PC-9 (cell line): ENCODE results near the gene ADIPOR2. TPM values are rescaled to one million over a fixed set of nuclear protein-coding genes. Genes with fewer than 3 reads are reported as not detected.

Experiments used
- BruUV-seq: library from RNA; stranded (reverse); fragments of 400-500 nt; replicated peaks from 2 replicates; lab custom pipeline; 2021; lab: Mats Ljungman, UMichigan
- CTCF ChIA-PET: fragments of 300-600 bp; sonication (Branson Sonifier 250); formaldehyde crosslinking; loops from one replicate; lab custom pipeline; 2022; ENCODE audit warnings: antibody characterized with exemption; lab: Charles Lee
- POLR2A ChIA-PET: fragments of 300-600 bp; sonication (Branson Sonifier 250); formaldehyde crosslinking; loops from one replicate; lab custom pipeline; 2022; ENCODE audit warnings: antibody characterized with exemption; ENCODE audit not compliant: unreplicated experiment; lab: Charles Lee
- DNase-seq, 2 experiments: peaks; one replicate each; pipeline versions ENCODE4 v3.0.0 to v3.0.0-alpha.2; 2015 to 2022; ENCODE audit warnings: mixed read lengths in 1 of 2
- H2AFZ ChIP-seq: fragments of 200-600 bp; sonication (generic); 2 replicates; pipeline ENCODE4 v1.8.1; 2017; ENCODE audit warnings: antibody characterized with exemption
- H3F3A ChIP-seq: fragments of 200-600 bp; sonication (generic); 2 replicates; pipeline ENCODE4 v1.8.1; 2017; ENCODE audit warnings: antibody characterized with exemption, mild to moderate bottlenecking, low read depth; ENCODE audit not compliant: insufficient read depth
- H3K27ac ChIP-seq: fragments of 200-600 bp; sonication (generic); 2 replicates; pipeline ENCODE4 v1.6.1; 2016; ENCODE audit warnings: mixed run types
- H3K27me3 ChIP-seq: fragments of 200-600 bp; sonication (generic); 2 replicates; pipeline ENCODE4 v1.6.1; 2016; ENCODE audit warnings: low read depth, mixed run types; ENCODE audit not compliant: insufficient read depth
- H3K36me3 ChIP-seq: fragments of 200-600 bp; sonication (generic); 2 replicates; pipeline ENCODE4 v1.6.1; 2016; ENCODE audit warnings: low read depth, mixed run types
- H3K4me1 ChIP-seq: fragments of 200-600 bp; sonication (generic); replicated peaks from 2 replicates; pipeline ENCODE4 v1.6.1; 2016; ENCODE audit warnings: mixed run types; ENCODE audit not compliant: insufficient read depth
- H3K4me2 ChIP-seq: fragments of 200-600 bp; sonication (generic); 2 replicates; pipeline ENCODE4 v1.6.1; 2017; ENCODE audit warnings: mixed run types
- H3K4me3 ChIP-seq: fragments of 200-600 bp; sonication (generic); 2 replicates; pipeline ENCODE4 v1.6.1; 2016; ENCODE audit warnings: mixed run types
- H3K79me2 ChIP-seq: fragments of 200-600 bp; sonication (generic); 2 replicates; pipeline ENCODE4 v1.6.1; 2017; ENCODE audit warnings: low read depth, mixed run types
- H3K9me2 ChIP-seq: fragments of 200-600 bp; sonication (generic); 2 replicates; pipeline ENCODE4 v1.8.1; 2017; ENCODE audit warnings: mild to moderate bottlenecking; ENCODE audit not compliant: insufficient read depth
- H3K9me3 ChIP-seq: fragments of 200-600 bp; sonication (generic); 2 replicates; pipeline ENCODE4 v1.8.1; 2016; ENCODE audit warnings: low read depth; ENCODE audit not compliant: insufficient read depth
- H4K20me1 ChIP-seq: fragments of 200-600 bp; sonication (generic); 2 replicates; pipeline ENCODE4 v1.8.1; 2017; ENCODE audit not compliant: insufficient read depth
- CTCF ChIP-seq: fragments of 200-600 bp; sonication (generic); conservative IDR thresholded peaks from 2 replicates; pipeline ENCODE4 v1.6.1; 2017; ENCODE audit warnings: mixed run types, antibody characterized with exemption, mild to moderate bottlenecking, moderate library complexity
- EZH2 ChIP-seq: fragments of 200-600 bp; sonication (generic); IDR thresholded peaks from 2 replicates; pipeline ENCODE4 v1.8.0; 2017; ENCODE audit warnings: antibody characterized with exemption, low read depth
- intact Hi-C: fragments of 100-400 bp; cut with micrococcal nuclease; formaldehyde crosslinking; loops from one replicate; pipeline ENCODE4 v1.10.0; 2022; ENCODE audit not compliant: unreplicated experiment
- total RNA-seq: library from RNA; stranded (reverse); gene quantifications from 2 replicates; pipeline ENCODE4 v1.2.3, GENCODE V29; 2021

Gene ADIPOR2
- total RNA-seq, 1 experiment from 2014 or later: 107 TPM

GRCh38 chr12:1763153-1763552, 72.3 kb downstream of the ADIPOR2 start:
- no peak overlapping the region for H3K4me3 ChIP-seq
- H3K4me1 ChIP-seq: peaks cover 16% of the 10 kb centered on the region
- H3K9me2 ChIP-seq: no peaks in the 10 kb centered on the region
- no peak overlapping the region for H3K27ac ChIP-seq
- peaks cover 44% of the 10 kb centered on the region for H3K36me3 ChIP-seq
- peaks cover 18% of the 10 kb centered on the region for H3K9me3 ChIP-seq
- DNase-seq: no peak
- H3K4me2 ChIP-seq: no peak overlapping the region
- POLR2A ChIA-PET: no interaction called here
- no peak overlapping the region for H2AFZ ChIP-seq
- H3K27me3 ChIP-seq: no peaks in the 10 kb centered on the region
- no peak for TF ChIP-seq CTCF
- TF ChIP-seq EZH2: no peak
- CTCF ChIA-PET: interaction anchor here (0.6 kb wide), 1 partner anchor 1068 kb away, joined by 3 read pairs; no protein-coding TSS in a partner anchor
- BruUV-seq: no TSS peak
- H4K20me1 ChIP-seq: peaks cover 3% of the 10 kb centered on the region; the same call in 1 of the 2 replicates
- peaks cover 44% of the 10 kb centered on the region for H3F3A ChIP-seq
- H3K79me2 ChIP-seq: peaks cover 80% of the 10 kb centered on the region
- intact Hi-C loops: no loop called here

- DNase-seq: peak in 1 of 2 experiments; percentile 4
- BruUV-seq: no TSS peak
- ChIA-PET POLR2A (no interaction called here), CTCF (interaction anchor here (0.6 kb wide), 1 partner anchor 46 kb away, joined by 4 read pairs; no protein-coding TSS in a partner anchor)
- Histone ChIP-seq H3F3A (peaks cover 32% of the 10 kb centered on the region; the same call in 1 of the 2 replicates), H4K20me1 (peaks cover 5% of the 10 kb centered on the region; the same call in 1 of the 2 replicates), H3K27ac (peak overlapping the region; percentile 4; the same call in 1 of the 2 replicates), H3K9me3 (no peaks in the 10 kb centered on the region), H3K27me3 (no peaks in the 10 kb centered on the region), H3K4me3 (no peak overlapping the region), H3K4me1 (peaks cover 21% of the 10 kb centered on the region), H2AFZ (no peak overlapping the region), H3K4me2 (no peak overlapping the region), H3K9me2 (no peaks in the 10 kb centered on the region), H3K36me3 (peaks cover 25% of the 10 kb centered on the region), H3K79me2 (peaks cover 88% of the 10 kb centered on the region)
- intact Hi-C loops: no loop called here
- TF ChIP-seq CTCF: no peak
- TF ChIP-seq EZH2: no peak
Measured at GRCh38 chr12:1766110-1766509, 75.2 kb downstream of the ADIPOR2 start.

GRCh38 chr12:1767407-1768090, 76.7 kb downstream of the ADIPOR2 start:
- H3F3A ChIP-seq: peaks cover 30% of the 10 kb centered on the region; the same call in 1 of the 2 replicates
- no peak for TF ChIP-seq CTCF
- no peak for TF ChIP-seq EZH2
- 0 out of 2 replicates have a peak overlapping the region, but pooled peaks have one; percentile 0 for H3K27ac ChIP-seq
- H3K4me3 ChIP-seq: no peak overlapping the region
- H3K4me2 ChIP-seq: no peak overlapping the region
- no peaks in the 10 kb centered on the region for H3K9me2 ChIP-seq
- H3K79me2 ChIP-seq: peaks cover 88% of the 10 kb centered on the region
- peaks cover 15% of the 10 kb centered on the region for H3K4me1 ChIP-seq
- no peak for DNase-seq
- no TSS peak for BruUV-seq
- no peaks in the 10 kb centered on the region for H3K9me3 ChIP-seq
- H3K36me3 ChIP-seq: peaks cover 22% of the 10 kb centered on the region
- peaks cover 9% of the 10 kb centered on the region; the same call in 1 of the 2 replicates for H4K20me1 ChIP-seq
- intact Hi-C loops: no loop called here
- H2AFZ ChIP-seq: no peak overlapping the region
- ChIA-PET POLR2A (interaction anchor here (0.7 kb wide), 1 partner anchor 173 kb away, joined by 10 read pairs; no protein-coding TSS in a partner anchor), CTCF (interaction anchor here (0.6 kb wide), 2 partner anchors 87 to 133 kb away, joined by 4 read pairs; no protein-coding TSS in a partner anchor)
- H3K27me3 ChIP-seq: no peaks in the 10 kb centered on the region
